ENCODE results near the gene CDH16.

Gene CDH16, protein sequence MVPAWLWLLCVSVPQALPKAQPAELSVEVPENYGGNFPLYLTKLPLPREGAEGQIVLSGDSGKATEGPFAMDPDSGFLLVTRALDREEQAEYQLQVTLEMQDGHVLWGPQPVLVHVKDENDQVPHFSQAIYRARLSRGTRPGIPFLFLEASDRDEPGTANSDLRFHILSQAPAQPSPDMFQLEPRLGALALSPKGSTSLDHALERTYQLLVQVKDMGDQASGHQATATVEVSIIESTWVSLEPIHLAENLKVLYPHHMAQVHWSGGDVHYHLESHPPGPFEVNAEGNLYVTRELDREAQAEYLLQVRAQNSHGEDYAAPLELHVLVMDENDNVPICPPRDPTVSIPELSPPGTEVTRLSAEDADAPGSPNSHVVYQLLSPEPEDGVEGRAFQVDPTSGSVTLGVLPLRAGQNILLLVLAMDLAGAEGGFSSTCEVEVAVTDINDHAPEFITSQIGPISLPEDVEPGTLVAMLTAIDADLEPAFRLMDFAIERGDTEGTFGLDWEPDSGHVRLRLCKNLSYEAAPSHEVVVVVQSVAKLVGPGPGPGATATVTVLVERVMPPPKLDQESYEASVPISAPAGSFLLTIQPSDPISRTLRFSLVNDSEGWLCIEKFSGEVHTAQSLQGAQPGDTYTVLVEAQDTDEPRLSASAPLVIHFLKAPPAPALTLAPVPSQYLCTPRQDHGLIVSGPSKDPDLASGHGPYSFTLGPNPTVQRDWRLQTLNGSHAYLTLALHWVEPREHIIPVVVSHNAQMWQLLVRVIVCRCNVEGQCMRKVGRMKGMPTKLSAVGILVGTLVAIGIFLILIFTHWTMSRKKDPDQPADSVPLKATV

DNA sequence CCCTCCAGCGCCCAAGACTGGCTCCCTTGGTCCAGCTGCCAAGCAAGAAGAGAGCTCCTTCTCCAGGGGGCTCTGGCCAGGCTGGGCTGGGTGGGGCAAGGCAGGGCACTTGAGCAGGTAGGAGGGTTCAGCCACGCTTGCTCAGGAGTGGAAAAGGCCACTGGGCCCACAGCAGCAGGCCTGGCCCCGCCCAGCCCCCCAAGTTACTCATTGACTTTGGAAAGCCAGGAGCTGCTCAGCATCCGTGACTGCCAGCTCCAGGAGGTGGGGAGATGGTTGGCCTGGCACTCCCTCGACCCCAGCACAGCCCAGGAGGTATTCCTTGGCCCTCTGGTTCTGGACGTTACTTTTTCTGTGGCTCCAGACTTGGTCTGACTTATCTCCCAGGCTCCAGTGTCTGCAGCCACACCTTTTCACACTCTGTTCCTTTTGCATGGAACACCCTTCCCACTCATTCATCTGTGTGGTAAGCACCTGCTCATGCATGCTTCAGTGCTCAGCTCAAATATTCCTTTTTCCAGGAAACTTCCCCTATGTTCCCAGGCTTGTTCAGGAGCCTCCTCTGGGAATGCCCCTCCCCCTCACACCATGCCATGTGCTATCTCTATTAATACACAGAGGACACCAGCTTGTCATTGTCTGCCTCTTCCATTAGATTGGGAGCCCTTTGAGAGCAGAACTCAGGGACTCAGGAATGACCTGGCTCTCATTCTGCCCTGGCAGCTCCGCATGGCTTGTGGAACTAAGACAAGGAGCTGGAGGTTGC, at the start of gene CDH16:
Gene CDH16, minus strand, starts transcription at position 83 of the 766 bp plus-strand sequence. CDS start 820 bp downstream, outside the sequence.
- TF ChIP-seq, protein P1, sequence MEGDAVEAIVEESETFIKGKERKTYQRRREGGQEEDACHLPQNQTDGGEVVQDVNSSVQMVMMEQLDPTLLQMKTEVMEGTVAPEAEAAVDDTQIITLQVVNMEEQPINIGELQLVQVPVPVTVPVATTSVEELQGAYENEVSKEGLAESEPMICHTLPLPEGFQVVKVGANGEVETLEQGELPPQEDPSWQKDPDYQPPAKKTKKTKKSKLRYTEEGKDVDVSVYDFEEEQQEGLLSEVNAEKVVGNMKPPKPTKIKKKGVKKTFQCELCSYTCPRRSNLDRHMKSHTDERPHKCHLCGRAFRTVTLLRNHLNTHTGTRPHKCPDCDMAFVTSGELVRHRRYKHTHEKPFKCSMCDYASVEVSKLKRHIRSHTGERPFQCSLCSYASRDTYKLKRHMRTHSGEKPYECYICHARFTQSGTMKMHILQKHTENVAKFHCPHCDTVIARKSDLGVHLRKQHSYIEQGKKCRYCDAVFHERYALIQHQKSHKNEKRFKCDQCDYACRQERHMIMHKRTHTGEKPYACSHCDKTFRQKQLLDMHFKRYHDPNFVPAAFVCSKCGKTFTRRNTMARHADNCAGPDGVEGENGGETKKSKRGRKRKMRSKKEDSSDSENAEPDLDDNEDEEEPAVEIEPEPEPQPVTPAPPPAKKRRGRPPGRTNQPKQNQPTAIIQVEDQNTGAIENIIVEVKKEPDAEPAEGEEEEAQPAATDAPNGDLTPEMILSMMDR (IDR thresholded peaks at IDR 0.05; ENCODE audit: low read depth, low read length, missing control alignments): no peak
- no peak within 1 kb of the TSS for H3K4me3 ChIP-seq (ENCODE audit: low read depth, low read length)
- no peak for DNase-seq (ENCODE audit: low read depth)

DNA sequence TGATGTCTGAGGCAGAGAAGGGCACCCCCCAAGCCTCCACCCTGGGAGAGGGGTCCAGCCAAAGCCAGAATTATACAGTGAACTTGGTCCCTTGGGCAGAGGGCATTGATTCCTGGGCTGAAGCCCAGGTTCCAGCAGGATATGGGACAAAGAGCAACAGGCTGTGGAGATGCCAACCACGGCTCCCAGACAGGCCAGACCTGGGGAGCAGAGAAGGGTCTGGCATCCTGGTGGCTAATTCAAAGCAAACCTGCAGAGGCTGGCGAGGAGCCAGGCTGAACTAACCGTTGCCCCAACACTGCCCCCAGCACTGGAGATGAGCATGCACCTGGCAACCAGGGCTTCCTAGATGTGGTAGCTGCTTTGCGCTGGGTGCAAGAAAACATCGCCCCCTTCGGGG, 45.4 kb upstream of the CDH16 start:
- TF ChIP-seq, protein P1 (IDR thresholded peaks at IDR 0.05; ENCODE audit: low read depth, low read length, missing control alignments): no peak
- no peak for DNase-seq (ENCODE audit: low read depth)
- no peak overlapping the region for H3K4me3 ChIP-seq (ENCODE audit: low read depth, low read length)

DNA sequence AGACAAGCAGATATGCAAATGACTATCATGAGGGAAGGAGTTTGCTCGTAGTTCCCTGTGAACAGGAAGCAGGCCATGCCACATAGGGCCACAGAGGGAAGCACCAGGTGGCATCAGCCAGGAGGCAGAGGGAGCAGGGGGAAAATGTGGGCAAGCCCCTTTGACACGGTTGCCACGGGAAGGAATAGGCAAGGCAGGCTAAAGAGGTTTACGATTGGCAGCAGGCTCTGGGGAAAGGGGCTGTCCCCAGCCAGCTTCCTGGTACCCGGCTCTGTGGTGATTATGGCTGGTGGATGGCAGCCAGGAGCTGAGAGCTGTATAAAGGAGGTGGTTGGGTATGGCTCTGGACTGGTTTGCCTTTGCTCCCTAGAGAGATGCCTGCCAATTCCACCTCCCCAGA, 43.2 kb upstream of the CDH16 start:
- TF ChIP-seq, protein P1 (IDR thresholded peaks at IDR 0.05; ENCODE audit: low read depth, low read length, missing control alignments): no peak
- no peak overlapping the region for H3K4me3 ChIP-seq (ENCODE audit: low read depth, low read length)
- no peak for DNase-seq (ENCODE audit: low read depth)

DNA sequence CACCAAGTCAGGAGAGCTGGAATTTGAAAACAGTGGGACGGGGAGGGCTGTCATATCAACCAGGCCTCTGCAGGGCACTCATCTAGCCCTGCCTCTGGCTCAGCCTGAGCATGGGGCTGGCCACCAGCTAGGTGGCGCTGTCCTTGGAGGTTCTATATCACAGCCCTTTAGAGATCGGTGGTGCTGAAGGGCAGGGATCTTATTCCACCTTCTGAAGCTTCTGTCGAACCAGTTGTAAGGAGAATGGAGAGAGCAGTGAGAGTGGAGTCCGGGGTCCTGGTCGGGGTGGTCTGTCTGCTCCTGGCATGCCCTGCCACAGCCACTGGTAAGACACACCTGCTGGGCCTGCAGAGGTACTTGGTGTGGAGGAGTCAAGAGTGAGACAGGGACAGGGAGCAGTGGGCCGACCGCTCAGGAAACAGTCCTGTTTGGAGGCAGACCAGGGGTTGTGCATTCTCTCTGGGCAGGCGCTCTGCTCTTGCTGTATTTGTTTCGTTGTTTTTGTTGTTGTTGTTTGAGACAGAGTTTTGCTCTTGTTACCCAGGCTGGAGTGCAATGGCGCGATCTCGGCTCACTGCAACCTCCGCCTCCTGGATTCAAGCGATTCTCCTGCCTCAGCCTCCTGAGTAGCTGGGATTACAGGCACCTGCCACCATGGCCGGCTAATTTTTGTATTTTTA, 42.5 kb upstream of the CDH16 start, which contains the start of gene CES3:
Gene CES3, plus strand, starts transcription at position 202 of the 680 bp plus-strand sequence. Its CDS starts 42 bp downstream, at position 244.
- H3K4me3 ChIP-seq (ENCODE audit: low read depth, low read length): no peak within 1 kb of the TSS
- DNase-seq (ENCODE audit: low read depth): peak; percentile 36
- TF ChIP-seq, protein P1 (IDR thresholded peaks at IDR 0.05; ENCODE audit: low read depth, low read length, missing control alignments): peak; percentile 90

DNA sequence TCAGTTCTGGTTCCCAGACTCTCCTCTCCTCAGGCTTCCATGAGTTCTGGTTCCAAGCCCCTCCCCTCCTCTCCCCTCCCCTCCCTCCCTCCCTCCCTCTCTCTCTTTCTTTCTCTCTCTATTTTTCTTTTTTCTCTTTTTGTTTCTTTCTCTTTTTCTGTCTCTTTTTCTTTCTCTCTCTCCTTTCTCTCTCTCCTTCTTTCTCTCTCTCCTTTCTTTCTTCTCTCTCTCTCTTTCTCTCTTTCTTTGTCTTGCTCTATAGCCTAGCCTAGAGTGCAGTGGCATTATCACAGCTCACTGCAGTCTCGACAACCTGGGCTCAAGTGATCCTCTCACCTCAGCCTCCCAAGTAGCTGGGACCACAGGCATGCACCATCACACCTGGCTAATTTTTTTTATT, 41.6 kb upstream of the CDH16 start:
- TF ChIP-seq, protein P1 (IDR thresholded peaks at IDR 0.05; ENCODE audit: low read depth, low read length, missing control alignments): no peak
- no peak overlapping the region for H3K4me3 ChIP-seq (ENCODE audit: low read depth, low read length)
- no peak for DNase-seq (ENCODE audit: low read depth)

DNA sequence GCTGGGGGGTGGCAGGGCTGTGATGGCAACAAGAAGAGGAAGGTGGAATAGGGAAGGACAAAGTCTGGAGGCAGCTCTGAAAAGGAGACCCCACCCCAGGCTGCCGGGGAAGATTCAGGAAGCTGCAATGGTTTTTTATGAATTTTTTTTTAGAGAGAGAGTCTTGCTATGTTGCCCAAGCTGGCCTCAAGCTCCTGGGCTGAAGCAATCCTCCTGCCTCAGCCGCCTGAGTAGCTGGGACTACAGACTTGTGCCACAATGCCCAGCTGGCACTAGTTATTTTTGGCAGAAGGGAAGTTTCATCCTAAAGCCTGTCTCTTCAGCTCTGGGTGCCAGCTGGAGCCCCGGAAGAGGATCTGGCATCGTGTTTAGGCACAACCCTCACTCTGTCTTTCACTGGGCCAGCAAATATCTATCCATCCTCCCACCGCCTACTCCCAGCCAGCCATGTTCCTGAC, 41.0 kb upstream of the CDH16 start:
- TF ChIP-seq, protein P1 (IDR thresholded peaks at IDR 0.05; ENCODE audit: low read depth, low read length, missing control alignments): no peak
- no peak overlapping the region for H3K4me3 ChIP-seq (ENCODE audit: low read depth, low read length)
- DNase-seq (ENCODE audit: low read depth): no peak
